Stimulated activated CD8-positive, alpha-beta memory T cell treated with anti-CD3 and anti-CD28 coated beads, Interleukin-4, amount 100 ng/mL, for 48 hours (primary cell): ENCODE results near the gene AATK.

Experiments used
- DNase-seq: peaks from one replicate; pipeline ENCODE4 v3.0.0-alpha.2; 2020

Gene AATK

DNA sequence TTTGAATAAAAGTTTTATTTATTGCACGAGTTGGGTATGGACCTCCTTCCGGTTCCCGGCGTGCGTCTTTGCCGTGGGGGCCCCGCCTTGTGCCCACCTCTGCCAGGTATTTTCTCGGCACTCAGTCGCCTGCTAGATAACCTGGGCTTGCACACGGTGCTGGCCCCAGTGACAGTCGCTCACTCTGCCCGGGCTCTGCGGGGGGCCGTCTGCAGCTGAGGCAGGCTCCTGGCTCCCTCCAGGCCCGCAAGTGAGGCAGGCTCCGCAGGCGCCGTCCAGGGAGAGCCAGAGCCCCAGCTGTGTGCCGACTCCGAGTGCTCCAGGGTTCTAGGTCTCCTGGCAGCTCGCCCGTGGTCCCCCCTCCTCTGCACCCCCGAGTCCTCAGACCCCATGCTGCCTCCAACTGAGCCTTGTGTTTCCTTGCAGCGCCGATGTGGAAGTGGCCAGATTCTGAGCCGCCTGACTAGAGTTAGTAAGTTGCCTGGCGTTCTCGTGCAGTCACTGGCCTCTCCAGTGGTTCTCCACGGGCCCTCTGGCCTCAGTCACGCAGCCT lies 55.5 kb downstream of the AATK start:
- no peak for DNase-seq

DNA sequence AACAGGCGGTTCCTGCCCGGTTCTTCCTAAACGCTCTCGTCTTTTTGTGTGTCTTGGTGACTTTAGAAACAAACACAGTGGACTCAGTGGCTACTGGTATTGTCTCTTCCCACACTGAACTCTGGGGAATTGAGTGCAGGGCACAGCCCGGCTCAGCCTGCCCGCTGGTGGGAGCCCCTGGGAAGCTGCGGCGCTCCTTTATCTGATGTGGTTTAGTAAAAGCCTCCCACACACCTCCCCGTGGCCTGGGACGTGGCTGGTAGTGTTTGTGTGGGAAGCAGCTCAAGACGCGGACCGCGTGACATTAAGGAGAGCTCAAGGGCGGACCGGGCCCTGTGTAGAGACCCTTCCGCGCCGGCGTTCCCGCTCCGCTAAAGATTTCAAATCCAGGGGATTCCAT lies 56.1 kb downstream of the AATK start:
- no peak for DNase-seq

DNA sequence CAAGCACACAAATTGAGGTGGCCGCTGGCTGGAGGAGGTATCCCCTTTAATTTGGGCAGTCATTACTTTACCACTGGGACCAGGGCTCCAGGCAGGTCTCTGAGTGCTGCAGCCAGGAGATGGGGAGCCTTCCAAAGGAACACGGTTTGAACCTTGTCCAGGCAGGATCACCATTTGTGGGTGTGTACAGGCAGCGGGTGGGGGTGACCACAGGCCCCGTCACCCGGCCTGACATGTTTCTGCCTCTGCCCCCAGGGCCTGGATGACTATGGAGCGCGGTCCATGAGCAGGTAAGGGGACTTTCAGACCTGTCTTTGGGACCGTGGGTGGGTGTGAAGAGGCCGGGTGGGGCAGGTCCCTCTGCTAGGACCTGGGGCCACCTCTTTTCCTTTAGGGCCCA lies 57.8 kb downstream of the AATK start:
- no peak for DNase-seq

DNA sequence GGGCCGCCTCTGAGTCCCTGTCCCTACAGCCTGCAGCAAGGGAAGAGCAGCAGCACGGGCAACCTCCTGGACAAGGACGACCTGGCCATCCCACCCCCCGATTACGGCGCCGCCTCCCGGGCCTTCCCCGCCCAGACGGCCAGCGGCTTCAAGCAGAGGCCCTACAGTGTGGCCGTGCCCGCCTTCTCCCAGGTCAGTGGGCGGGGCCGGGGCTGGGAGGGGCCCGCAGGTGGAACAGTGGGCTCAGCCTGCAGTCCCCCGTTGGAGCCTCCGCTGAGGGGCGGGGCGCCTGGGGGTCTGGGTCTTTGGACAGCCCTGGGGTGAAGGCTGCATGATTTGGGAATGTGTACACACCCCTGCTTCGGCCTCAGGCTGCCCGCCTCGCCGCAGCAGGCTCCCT lies 59.3 kb downstream of the AATK start:
- DNase-seq = no peak

DNA sequence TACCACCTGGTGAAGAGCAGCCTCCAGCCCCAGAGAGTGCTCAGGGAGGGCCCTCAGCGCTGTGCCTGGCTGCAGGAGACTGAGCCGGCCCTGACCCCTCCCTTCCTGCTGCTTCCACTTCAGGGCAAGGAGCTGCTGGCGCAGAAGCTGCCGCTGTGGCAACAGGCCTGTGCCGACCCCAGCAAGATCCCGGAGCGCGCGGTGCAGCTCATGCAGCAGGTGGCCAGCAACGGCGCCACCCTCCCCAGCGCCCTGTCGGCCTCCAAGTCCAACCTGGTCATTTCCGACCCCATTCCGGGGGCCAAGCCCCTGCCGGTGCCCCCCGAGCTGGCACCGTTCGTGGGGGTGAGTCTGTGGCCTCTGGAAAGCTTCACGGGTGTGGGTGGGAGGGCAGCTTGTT lies 62.6 kb downstream of the AATK start:
- no peak for DNase-seq

DNA sequence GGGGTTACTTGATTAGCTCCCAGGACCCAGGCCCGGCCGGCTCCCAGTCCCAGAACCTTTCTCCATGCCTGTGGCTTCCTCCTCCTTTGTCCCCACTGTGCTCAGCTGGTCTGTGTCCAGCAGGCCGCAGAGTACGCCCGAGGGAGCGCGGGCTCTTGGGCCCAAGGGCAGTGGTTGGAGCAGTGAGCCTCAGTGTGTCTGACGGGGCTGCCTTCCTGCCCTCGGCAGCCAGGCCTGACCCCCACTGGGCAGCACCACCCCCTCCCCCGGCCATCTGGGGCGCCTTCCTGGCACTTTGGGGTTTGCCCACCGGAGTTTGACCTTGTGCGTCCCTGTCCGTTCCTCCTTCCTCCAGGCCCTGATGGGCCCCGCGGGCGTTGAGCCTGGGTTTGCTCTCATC lies 63.2 kb downstream of the AATK start:
- no peak for DNase-seq

DNA sequence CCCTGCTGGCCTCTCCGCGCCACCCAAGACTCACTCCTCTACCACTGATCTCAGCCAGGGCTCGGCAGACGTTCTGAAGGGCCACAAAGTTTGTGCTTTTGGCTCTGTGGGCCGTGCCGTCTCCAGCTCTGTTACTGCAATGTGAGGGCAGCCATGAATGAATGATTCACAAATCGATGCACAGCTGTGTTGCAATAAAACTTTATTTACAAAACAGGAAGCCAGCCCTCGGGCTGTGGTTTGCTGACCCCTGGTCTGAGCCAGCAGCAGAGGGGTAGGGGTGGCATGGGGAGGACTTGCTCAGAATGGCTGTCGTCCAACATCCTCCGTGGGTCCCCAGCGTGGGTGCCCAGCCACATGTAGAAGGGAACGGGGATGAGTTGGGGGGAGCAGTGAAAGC lies 63.7 kb downstream of the AATK start:
- DNase-seq = no peak

DNA sequence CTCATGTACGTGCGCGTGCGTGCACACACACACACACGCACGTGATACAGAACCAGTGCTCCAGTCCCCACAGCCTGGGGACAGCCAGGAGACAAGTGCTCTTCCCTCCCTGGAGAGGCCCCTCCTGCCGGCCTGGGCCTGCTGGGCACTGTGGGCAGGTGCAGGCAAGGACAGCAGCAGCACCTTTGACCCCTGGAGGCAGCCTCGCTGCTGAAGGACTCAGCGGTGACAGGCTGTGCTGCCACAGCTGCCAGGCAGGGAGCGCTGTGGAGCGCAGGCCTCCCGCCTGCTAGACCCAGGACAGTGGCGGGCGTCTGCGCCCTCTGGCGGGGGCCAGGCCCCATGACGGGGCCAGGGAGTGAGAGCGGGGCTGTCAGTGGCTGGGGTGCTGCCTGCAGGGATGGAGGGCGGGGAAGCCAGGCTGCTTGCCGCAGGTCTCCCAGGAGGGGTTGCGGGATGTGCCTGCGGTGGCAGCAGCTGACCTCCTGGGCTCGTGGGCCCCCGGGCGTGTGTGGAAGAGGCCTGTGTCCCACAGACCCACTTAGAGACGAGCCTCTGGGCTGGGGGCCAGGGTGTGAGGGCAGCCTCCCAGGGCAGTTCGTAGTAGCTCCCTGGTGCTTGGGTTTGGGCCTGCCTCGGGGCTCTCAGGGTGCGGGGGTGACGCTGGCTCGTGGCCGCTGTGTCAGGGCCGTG lies 64.3 kb downstream of the AATK start:
- DNase-seq = peak; percentile 93

DNA sequence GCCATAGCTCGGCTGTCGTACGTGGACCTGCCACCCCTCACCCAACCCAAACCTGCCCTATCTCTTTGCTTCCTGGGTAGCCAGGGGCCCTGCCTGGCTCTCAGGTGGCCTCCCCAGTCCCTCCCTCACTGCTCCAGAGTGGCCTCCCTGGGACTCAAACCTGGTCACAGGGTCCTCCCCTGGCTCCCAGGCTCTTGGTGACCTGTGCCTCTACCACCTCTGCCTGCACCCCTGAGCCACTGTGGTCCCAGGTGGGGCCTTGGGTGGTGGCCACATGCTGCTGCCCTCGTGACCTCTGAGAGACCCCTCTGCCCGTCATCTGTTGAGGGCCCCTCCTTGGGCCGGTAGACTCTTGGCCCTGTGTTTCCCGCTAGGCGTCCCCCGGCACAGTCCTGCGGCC lies 65.4 kb downstream of the AATK start:
- no peak for DNase-seq

DNA sequence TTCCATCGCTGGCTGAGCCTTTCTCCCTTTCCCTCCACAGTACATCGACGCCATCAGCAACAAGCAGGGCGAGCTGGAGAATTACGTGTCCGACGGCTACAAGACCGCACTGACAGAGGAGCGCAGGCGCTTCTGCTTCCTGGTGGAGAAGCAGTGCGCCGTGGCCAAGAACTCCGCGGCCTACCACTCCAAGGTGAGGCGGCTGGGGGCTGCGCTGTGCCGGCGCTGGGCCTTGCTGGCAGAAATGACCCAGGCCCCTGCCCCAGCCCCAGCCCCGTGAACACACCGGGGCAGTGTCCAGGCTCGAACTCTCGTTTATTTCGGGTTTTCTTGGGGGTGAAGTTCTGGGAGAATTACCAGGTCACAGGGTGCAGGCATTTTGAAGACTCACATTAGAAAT lies 66.1 kb downstream of the AATK start:
- DNase-seq = no peak

DNA sequence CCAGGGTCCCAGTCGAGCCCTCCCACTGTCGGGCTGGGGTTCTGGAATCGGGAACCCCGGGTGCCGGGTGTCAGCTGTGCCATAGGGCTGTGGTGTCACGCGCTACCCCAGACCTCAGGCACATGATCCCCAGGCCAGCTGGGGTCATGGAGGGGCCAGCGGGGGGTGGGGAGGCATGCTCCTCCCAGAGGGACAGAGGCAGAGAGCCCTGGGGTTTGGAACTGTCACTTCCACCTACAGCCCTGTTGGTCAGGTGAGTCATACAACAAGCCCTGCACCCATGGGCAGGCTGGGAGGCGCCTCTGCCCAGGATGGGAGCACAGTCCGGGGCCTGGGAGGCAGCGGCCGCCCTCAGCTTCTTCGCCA lies 68.1 kb downstream of the AATK start:
- DNase-seq = peak; percentile 36

DNA sequence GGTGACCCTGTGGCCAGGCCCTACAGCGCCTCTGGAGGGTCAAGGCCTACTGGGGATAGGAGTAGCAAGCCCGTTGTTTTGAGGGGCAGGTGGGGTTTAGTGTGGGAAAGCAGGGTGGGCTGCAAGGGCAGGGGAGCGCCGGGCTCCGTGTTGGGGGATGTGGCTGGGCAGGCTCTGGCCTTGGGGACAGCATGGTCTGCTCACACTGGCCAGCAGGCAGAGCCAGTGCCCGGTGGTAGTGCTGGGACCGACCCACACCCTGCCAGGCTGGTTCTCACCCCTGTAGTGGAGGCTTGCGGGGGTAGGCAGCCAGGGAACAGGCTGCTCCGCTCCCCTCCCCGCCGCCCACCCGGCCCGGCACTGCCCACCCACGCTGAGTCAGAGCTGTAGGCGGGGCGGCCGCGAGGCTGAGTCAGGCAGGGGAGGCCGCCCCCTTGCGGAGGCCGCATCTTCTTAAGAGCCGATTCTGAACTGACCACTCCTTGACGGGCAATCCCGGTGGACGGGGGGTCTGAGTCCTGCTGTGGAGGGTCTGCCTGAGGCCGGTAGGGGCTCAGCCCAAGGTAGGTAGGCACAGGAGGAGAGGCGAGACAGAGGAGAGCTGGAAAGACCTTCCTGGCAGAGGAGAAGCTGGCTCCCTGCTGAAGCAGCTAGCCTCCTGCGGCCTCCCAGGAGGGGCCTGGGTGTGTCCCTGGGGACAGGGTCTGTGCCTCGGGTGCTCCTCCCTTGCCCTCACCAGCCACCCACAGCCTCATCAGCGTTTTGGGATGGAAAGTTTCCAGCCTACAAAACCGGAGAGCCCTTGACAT lies 68.7 kb downstream of the AATK start:
- peak; percentile 71 for DNase-seq

DNA sequence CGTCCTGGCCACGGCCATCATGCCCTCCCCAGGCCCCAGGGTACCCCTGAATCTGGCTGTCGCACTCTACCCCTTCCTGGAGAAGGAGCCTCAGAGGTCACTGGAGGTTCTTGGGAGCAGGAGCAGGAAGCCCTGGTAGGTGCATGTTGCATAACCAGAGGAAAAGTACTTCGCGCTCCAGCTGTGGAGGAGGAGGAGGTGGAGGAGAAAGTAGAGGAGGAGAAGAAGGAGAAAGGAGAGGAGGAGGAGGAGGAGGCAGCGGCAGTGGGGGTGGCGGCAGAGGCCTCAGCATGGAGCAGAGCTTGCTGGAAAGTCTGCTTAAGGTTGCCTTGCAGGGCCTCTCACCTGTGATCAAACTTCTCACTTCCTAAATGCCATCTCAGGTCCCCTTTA lies 69.3 kb downstream of the AATK start:
- DNase-seq = no peak

DNA sequence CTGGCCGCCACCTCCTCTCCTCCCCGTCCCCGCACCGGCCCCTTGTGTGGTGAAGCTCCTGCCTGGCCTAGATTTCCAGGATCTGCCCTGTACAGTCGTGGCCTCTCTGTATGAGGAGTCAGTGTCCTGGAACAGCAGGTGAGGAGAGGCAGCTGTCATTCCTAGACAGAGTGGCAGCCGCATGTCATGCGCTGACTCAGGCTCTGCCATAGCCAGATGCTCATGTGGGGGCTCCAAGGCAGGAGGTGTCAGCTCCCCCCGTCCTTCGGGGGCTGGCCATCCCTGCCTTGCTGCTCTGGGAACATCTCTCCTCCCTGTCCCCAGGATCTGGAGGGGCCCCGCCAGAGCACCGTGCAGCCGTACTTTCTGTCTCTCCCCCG lies 70.6 kb downstream of the AATK start:
- DNase-seq = peak; percentile 38

DNA sequence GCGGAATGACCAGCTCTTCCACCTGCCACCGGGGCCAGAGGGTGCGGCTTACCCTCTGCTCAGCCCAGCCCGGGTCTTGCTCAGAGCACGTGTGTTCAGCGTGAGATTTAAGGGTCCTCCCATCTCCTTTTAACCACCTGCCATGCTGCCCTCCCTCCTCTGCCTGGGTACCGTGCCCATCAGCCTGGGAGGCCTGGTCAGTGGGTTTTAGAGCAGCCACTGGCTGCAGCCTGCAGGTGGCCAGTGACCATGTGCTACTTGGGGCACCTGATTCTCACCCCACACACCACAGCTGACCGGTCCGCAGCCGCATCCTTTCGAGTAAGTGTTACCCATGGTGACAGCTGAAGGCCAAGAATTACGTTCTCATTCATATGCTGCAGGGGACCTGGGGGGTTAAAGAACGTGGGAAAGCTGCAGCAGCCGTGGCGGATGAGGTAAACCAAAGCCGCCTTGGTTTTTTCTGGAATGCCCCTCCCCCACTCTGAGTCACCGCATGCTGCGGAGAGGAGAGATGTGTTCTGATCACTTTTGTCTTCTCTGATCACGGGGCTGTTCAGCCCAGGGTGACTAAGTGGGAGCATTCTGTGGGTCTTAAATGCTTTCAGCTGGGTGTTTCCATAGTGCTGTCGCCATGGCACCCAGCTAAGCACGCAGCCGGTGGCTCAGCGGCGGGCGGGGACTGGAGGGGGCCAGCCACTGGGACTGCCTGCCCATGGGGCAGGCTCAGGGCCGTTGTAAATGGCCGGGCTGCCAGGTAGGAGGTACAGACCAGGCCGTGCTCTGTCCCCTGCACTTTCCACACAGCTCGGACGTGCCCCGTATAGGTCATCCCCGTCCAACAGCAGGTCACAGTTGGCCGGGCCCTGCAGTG lies 71.3 kb downstream of the AATK start:
- DNase-seq = peak; percentile 94

DNA sequence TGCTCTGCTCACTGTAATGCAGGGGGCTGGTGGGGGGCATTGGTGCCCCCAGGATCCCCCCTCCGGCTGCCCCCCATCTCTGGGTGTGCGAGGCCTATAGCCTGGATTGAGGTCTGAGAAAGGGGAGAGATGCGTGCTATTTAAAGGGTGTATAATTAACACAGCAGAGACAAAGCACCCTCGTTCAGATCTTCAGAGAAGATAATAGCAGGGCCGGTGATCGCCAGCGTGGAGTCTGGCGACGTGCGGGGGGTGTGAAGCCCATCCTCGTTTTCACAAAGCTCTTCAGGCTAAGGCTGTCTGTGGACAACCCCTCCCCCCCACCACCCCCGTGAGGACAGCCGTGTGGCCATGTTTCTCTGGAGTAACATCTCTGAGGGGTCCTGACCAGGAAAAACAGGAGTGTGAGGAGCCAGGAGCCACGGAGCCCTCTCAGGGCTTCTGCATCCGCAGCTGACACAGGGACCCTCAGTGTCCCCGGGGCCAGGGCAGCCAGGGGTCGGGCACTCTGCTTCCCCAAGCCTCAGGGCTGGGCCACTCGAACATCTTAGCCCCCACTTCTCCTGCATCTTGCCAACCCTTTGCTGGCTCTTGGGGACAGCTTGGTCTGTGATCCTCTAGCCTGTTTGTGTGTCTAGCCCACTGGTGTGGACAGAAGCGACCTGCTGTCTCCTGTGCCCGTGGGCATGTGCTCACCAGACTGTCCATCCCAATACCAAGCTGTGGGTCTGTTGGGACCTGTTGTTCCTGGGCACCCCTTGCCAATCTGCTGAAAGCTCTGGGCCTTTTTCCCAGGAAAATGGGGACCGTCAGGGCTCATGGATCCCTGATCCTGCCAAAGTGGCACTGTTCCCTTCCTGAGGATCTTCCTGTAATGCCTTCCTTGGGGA lies 72.2 kb downstream of the AATK start:
- no peak for DNase-seq

DNA sequence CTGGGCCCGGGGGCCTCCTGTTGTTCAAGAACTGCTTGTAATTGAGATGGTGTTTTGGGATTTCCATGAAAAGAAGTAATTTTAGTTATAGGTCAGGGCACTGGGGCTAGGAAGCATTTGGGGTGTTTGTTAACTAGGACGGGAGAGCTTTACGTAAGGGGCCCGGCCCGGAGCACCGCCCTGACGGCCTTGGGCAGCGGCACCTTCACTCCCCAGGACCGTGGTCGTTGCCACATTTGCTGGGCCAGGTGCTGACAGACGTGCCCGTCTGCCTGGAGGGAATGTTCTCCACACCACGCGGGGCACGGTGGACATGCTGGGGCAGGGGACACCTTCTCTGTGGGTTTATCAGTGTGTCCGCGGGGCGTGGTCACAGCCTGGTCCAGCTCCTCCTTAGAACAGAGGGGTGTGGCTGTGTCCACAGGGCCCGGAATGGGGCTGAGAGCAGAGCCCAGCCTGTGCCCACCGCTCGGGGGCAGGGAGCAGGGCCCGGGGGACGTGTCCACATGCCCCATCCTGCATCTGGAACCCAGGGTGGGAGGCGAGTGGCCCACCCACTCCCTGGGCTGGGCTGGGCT lies 73.4 kb downstream of the AATK start:
- DNase-seq = no peak

DNA sequence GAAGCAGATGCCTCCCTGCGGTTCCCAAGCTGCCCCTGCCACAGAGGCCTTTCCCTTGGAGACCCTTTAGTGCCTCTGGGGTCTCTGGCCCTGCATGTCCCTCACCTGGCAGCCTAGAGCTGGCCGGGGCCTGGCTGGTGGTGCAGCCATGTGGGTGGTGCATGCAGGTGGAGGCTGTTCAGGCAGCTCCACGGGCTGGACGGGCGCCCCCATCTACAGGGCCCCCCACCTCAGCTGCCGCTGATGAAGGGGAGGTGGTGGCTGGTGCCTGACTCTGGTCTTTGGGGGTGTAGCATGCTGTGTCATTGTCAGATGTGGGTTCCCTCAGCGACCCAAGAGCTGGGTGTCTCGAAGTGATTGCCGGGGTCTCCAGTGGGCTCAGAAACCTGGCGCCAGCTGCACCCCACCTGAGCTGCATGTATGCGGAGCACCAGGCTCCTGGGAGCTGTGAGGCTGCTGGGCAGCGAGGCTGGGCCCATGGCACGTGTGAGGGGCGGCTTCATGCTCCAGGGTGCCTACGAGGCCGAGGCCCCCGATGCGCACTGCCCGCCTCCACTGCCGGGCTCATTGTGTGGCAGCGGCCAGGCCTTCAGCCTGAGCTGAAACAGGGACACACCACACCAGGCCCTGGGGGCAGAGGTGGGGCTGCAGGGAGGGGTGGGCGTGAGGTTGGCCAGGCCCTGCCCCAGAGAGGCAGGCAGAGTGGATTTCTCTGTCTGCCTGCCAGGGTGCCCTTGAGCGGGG lies 74.1 kb downstream of the AATK start:
- no peak for DNase-seq

DNA sequence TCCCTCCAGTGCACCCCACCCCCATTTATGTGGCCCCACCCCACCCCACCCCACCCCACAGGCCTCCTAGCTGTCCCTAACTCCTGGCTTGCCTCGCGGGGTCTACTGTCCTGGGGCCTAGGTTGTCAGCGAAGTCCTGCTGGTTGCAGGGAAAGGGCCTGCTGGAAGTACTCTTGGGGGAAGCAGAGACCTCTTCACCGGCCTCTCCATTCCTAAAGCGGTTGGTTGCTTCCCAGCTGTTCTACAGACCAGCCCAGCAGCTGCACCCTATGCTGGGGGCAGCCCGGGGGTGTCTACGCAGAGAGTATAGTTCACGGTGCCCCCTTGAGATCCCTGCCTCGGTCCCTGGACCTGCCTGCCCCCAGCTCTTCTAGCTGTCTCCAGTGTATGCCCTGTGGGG lies 74.9 kb downstream of the AATK start:
- DNase-seq = no peak

DNA sequence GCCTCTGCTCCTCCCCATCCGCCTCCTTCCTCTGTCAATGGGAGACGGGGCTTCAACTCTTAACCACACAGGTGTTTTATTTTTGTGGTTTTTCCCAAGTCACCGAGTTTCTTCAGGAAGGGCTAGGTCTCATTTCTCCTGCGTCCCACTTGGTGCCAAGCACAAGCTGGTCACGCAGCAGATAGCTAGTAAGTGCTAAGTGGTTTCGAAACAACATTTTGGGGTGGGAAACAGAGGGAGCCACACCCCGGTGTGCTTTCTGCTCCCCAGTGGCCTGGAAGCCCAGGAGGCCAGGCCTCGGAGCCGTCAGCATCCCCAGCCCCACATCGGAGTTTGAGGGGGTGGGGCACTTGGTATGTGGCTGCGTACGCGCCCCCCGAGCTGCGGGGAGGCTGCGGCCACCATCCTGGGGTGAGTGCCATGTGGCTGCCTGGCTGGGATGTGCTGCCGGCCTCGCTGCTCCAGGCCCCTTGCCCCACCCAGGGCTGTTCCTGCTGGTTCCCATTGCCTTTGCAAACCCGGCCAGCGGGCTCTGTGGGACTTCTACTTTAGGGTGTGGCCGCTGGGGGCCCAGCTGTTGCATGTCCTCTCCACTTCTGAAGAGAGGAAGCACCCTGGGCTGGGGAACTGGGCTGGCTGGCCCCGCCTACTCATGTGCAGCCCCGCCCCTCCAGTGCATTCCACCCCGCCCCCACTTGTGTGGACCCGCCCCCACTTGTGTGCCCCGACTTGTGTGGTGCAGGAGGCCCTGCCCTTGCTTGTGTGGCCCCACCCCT lies 75.5 kb downstream of the AATK start:
- DNase-seq = peak; percentile 62
